ENCODE results near the gene PARD3B.

DNA sequence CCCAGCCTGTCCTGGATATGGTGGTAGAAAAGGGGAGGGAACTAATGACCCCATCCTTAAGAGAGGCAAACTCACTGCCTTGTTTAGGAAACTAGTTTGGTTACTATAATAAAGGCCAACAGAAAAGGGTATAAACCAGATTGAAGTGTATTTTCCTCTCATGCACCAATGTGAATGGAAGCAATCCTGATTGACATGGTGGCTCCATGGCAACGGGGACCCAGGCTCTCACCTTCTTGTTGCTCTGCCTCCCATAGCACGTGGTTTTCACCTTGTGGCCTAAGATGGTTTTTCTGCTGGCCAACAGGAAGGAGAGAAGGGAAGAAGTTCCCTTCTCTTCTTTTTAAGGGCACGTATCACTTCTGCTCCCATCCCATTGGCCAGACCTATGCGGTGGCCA, 1069.7 kb downstream of the PARD3B start:
- no peak for TF ChIP-seq CTCF (IDR thresholded peaks at IDR 0.05; ENCODE audit: insufficient read depth, low read length)
- TF ChIP-seq REST (IDR thresholded peaks at IDR 0.05; ENCODE audit: insufficient replicate concordance, low read depth): no peak
- TF ChIP-seq POLR2AphosphoS5 (IDR thresholded peaks at IDR 0.05; ENCODE audit: low read depth): no peak
